GM21717 (cell line): Measurements from ENCODE around the gene RAB41.
"Not testable (repeated sequence)": the region's sequence is repeated elsewhere in the genome, so short reads cannot be mapped to it uniquely, and the experiment has no call there.

Source experiments
- ATAC-seq: cut with Tn5 transposase; IDR thresholded peaks from one replicate; pipeline ENCODE4 v1.9.1; 2021; ENCODE audit warnings: mild to moderate bottlenecking, moderate library complexity; ENCODE audit not compliant: unreplicated experiment

RAB41 gene

GRCh38 chrX:70281951-70282350 lies at the start of gene RAB41:
Gene RAB41, plus strand, starts transcription at chrX:70282172. Its CDS starts 46 bp downstream, at chrX:70282218.
- no peak for ATAC-seq

GRCh38 chrX:70234355-70234754 lies 47.6 kb upstream of the RAB41 start, which contains the start of gene AWAT1:
Gene AWAT1, plus strand, starts transcription at chrX:70234655. Its CDS starts 41 bp downstream, at chrX:70234696.
- no peak for ATAC-seq

GRCh38 chrX:70240751-70241150 lies 41.2 kb upstream of the RAB41 start:
- ATAC-seq = no peak

GRCh38 chrX:70241501-70241900 lies 40.5 kb upstream of the RAB41 start:
- ATAC-seq = no peak

- ATAC-seq = not testable (repeated sequence)
These were observed 38.4 kb upstream of the RAB41 start for GRCh38 chrX:70243601-70244000.

DNA sequence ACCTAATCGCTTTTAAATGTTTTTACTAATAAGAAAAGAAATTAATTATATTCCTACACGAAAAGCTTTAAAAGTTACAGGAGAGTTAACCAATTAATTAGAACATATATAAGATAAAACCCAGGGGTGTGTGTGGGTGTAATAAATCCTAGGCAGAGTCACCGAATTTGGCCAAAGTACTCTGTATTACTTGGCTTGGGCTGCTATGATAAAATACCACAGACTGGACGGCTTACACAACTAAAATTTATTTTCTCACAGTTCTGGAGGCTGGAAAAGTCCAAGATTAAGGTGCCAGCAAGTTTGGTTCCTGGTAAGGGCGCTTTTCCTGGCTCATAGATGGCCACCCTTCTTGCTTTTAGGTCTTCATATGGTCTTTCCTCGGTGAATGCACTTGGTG lies 37.1 kb upstream of the RAB41 start:
- ATAC-seq = no peak

DNA sequence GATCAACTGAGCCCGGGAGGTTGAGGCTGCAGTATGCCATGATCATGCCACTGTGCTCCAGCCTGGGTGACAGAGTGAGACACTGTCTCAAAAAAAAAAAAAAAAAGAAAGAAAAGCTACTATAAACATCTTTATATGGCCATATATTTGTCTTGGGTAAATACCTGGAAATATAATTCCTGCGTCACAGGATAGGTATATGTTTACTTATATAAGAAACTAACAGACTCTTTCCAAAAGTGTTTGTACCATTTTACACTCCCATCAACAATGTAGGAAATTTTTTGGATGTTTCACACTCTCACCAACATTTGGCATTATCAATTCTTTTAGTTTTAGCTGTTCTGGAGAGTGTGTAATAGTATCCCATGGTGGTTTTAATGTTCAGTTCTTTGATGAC lies 34.7 kb upstream of the RAB41 start:
- no peak for ATAC-seq

DNA sequence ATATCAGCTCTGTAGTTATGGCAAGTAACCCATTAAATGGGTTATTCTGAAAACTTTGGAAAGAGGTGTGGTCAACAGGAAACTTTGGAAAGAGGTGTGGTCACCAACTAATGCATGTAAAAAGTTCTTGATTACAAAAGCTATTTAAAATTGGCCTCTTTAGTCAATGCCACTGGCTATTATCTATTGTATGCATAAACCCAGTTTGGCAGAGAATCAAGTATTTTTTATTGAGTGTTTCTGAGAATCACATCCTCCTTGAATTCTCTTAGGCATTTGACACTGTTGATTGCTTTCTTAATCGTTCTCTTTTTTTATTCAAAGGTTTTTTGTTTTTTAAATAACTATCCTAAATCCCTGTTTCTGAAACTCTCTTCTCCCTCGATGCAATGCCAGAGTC lies 29.5 kb upstream of the RAB41 start:
- no peak for ATAC-seq

DNA sequence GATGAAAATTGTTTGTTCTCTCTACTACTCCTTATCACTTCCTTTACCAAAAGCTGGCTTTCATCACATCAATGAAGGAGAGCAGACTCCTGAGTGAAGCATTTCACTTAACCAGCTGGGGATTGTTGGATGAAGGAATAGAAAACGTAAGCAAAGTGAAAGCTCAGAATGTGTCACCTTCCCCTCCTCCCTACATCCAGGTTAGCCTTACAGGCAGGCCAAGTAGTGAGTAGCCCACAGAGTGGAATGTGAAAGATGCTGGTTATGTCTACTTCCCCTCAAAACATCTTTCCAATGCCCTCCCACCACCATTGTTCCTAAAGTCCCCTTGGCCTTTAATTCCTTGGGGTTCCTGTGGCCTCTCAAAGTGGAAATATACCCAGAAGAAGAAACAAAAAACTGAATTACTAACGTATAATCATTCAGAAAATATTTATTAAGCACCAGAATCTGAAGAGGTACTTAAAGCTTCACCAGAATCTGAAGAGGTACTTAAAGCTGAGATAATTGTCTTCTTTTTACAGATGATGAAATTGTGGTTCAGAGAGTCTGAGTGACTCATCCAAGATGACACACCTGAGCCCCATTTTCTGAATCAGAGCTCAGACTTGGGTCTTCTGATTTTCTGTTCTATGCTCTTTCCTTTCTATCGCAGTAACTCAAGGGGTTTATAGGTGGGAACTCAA lies 28.5 kb upstream of the RAB41 start:
- no peak for ATAC-seq

DNA sequence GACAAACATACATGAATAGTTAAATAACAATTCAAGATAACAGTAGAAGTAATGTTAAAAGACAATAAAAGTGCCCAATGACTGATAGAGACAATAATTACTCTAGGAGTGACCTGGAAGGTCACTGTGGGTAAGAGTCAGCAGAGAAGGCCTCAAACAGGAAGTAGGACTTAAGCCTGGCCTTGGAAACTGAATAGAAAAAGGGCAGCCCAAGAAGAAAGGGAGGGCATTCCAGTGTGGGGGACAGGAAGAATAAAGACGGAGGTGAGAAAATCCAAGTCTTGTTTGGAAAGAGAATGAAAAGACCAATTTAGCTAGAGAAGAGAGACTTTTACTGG lies 27.9 kb upstream of the RAB41 start:
- no peak for ATAC-seq

GRCh38 chrX:70254909-70255308 lies 27.1 kb upstream of the RAB41 start:
- no peak for ATAC-seq

GRCh38 chrX:70255452-70255851 lies 26.5 kb upstream of the RAB41 start:
- no peak for ATAC-seq

GRCh38 chrX:70257423-70258288 lies 24.3 kb upstream of the RAB41 start:
- ATAC-seq = no peak

GRCh38 chrX:70260104-70260503 lies 21.9 kb upstream of the RAB41 start, which contains the start of gene P2RY4:
Gene P2RY4, minus strand, starts transcription at chrX:70260204. Its CDS starts 580 bp downstream, at chrX:70259624.
- ATAC-seq = no peak

GRCh38 chrX:70262952-70263567 lies 18.9 kb upstream of the RAB41 start:
- peak; percentile 66 for ATAC-seq

DNA sequence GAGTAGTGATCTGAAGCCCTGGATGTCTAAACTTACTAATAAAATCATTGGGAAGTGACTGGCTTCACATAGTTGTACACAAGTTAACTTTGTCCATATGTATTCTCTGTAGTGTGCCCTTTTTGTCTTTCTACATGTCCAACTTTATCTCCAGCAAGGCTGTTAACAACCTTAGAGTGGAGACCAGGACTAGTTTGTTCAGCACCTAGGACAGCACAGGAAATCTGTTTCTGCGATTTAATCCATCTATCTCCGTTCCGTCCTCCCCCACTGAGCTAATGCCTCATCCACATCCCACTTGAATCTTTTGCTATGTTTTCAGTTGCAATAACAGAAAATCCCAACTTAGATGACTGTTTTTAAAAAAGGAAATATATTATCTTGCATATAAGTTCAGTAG lies 17.2 kb upstream of the RAB41 start:
- no peak for ATAC-seq

GRCh38 chrX:70268034-70268433 lies 13.9 kb upstream of the RAB41 start, which contains the start of gene ARR3:
Gene ARR3, plus strand, starts transcription at chrX:70268334. Its CDS starts 1,052 bp downstream, at chrX:70269386.
- no peak for ATAC-seq

DNA sequence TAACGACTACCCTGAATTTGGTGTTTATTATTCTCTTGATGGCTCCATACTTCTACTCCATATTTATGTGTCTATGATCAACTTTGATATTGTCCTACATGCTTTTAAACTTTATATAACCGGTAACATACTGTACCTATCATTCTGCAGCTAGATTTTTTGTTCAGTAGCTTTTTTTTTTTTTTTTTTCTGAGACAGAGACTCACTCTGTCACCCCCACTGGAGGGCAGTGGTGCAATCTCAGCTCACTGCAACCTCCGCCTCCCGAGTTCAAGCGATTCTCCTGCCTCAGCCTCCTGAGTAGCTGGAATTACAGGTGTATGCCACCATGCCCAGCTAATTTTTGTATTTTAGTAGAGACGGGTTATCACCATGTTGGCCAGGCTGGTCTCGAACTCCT lies 7.9 kb upstream of the RAB41 start:
- ATAC-seq = not testable (repeated sequence)

- ATAC-seq = no peak
These were observed 2.9 kb upstream of the RAB41 start for GRCh38 chrX:70279081-70279480.

GRCh38 chrX:70280573-70280972 lies 1.4 kb upstream of the RAB41 start:
- no peak for ATAC-seq

- ATAC-seq = no peak
These were observed 7.3 kb downstream of the RAB41 start for GRCh38 chrX:70289168-70289792.
